Measurements from ENCODE around the gene CYFIP2. TPM values are rescaled to one million over a fixed set of nuclear protein-coding genes. Genes with fewer than 3 reads are reported as not detected.

The CYFIP2 gene
- total and polyA plus RNA-seq, 10 of the 15 experiments (the other 5 are each of a cell fraction or from before 2014, with no cell fraction given) = 43.4 to 173 (median 96.0) TPM

DNA sequence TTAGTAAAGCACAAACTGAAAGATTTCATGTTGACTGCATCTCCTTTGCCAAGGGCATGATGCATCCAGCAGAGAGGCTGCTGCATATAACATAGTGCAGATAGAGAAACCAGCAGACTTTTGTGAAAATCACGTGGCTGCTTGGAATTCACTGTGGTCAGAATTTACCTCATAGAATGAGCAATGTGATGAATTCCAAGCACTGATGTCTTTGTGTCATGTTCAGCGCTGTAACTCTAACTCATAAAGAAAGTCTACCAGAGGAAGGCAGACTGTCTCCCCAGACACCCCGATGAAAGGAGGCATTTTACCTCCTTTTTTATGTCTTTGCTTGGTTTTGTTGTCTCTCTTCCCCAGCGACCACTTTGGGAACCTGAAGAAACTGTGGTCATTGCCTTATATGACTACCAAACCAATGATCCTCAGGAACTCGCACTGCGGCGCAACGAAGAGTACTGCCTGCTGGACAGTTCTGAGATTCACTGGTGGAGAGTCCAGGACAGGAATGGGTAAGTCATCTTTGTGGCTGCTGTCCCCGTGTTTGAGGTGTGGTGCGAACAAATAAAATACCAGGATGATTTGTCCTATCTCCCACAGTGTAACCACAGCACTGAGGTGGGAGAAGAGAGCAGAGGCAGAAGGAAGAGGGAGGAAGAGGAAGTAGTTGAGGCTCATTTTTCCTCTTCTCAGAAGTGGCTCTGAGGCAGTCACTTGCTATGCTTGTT is 43.3 kb upstream of the CYFIP2 start (continued):
- no peak for TF ChIP-seq SIN3A (IDR thresholded peaks at IDR 0.05; ENCODE audit: low read depth, low read length)
- TF ChIP-seq ETV6 (conservative IDR thresholded peaks at IDR 0.05 in 1 of 2, IDR thresholded peaks at IDR 0.05 in 1 of 2; ENCODE audit: borderline replicate concordance in 1 of 2, low read depth in 1 of 2) = 0 out of 4 replicates have a peak, but pooled peaks of 1 of the 2 experiments have one; percentile 42
- TF ChIP-seq USF2 (IDR thresholded peaks at IDR 0.05; ENCODE audit: borderline replicate concordance, low read depth, low read length) = no peak; the same call in 1 of the 2 replicates
- TF ChIP-seq CEBPB (IDR thresholded peaks at IDR 0.05; ENCODE audit: borderline replicate concordance in 1 of 2, low read depth in 2 of 2, low read length in 2 of 2) = no peak
- TF ChIP-seq TARDBP (IDR thresholded peaks at IDR 0.05; ENCODE audit: borderline replicate concordance) = no peak
- TF ChIP-seq KDM1A (IDR thresholded peaks at IDR 0.05; ENCODE audit: borderline replicate concordance) = no peak
- no peak for TF ChIP-seq STAT1 (conservative IDR thresholded peaks at IDR 0.05)
- TF ChIP-seq, protein P1, sequence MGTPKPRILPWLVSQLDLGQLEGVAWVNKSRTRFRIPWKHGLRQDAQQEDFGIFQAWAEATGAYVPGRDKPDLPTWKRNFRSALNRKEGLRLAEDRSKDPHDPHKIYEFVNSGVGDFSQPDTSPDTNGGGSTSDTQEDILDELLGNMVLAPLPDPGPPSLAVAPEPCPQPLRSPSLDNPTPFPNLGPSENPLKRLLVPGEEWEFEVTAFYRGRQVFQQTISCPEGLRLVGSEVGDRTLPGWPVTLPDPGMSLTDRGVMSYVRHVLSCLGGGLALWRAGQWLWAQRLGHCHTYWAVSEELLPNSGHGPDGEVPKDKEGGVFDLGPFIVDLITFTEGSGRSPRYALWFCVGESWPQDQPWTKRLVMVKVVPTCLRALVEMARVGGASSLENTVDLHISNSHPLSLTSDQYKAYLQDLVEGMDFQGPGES (IDR thresholded peaks at IDR 0.05) = no peak
- no peak for TF ChIP-seq NFXL1 (IDR thresholded peaks at IDR 0.05; ENCODE audit: borderline replicate concordance)
- TF ChIP-seq HDAC6 (IDR thresholded peaks at IDR 0.05; ENCODE audit: unreplicated experiment) = no peak
- TF ChIP-seq NFYB (IDR thresholded peaks at IDR 0.05; ENCODE audit: insufficient read depth, low read depth, low read length) = no peak
- no peak for TF ChIP-seq WRNIP1 (IDR thresholded peaks at IDR 0.05; ENCODE audit: borderline replicate concordance, low read depth, low read length)
- no peak for TF ChIP-seq TCF12 (IDR thresholded peaks at IDR 0.05; ENCODE audit: low read depth, low read length)
- no peak for TF ChIP-seq FOXK2 (IDR thresholded peaks at IDR 0.05)
- no peak for TF ChIP-seq MAX (IDR thresholded peaks at IDR 0.05; ENCODE audit: low read depth, low read length)
- peak; percentile 35; the same call in 1 of the 2 replicates for TF ChIP-seq NFIC (IDR thresholded peaks at IDR 0.05; ENCODE audit: low read depth, low read length)
- TF ChIP-seq CREM (IDR thresholded peaks at IDR 0.05; ENCODE audit: low read depth) = peak; percentile 36; the same call in 1 of the 2 replicates
- no peak for TF ChIP-seq CHD2 (IDR thresholded peaks at IDR 0.05; ENCODE audit: borderline replicate concordance, low read depth, low read length)
- TF ChIP-seq, protein P2, sequence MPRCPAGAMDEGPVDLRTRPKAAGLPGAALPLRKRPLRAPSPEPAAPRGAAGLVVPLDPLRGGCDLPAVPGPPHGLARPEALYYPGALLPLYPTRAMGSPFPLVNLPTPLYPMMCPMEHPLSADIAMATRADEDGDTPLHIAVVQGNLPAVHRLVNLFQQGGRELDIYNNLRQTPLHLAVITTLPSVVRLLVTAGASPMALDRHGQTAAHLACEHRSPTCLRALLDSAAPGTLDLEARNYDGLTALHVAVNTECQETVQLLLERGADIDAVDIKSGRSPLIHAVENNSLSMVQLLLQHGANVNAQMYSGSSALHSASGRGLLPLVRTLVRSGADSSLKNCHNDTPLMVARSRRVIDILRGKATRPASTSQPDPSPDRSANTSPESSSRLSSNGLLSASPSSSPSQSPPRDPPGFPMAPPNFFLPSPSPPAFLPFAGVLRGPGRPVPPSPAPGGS (IDR thresholded peaks at IDR 0.05; ENCODE audit: borderline replicate concordance, insufficient read depth, low read depth, low read length, poor library complexity, severe bottlenecking) = no peak
- TF ChIP-seq SMAD1 (IDR thresholded peaks at IDR 0.05; ENCODE audit: low read depth, partially characterized antibody) = no peak
- no peak for TF ChIP-seq ASH2L (IDR thresholded peaks at IDR 0.05; ENCODE audit: borderline replicate concordance, low read depth)
